ENCODE data around the gene ZNF714.
"Not testable (repeated sequence)": the region's sequence is repeated elsewhere in the genome, so short reads cannot be mapped to it uniquely, and the experiment has no call there.

ZNF714 gene

DNA sequence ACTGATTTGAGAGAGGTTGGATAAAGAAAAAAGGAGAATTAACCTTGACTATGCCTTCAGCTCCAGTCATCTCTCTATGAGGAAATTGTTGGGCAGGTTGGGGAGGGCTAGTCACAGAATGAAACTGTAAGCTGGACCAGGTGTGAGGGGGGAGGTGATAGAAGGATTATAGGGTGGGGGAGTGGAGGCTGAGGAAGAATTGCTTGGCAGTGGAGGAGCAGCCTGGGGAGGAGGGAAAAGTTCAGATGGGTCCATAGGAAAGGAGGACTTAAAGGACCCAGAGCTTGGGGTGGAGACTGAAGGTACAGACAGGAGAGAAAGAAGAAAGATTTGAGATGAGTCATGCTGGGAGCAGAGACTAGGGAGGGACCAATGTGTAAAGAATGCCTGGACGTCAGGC, 51.6 kb downstream of the ZNF714 start:
- DNase-seq = no peak

DNA sequence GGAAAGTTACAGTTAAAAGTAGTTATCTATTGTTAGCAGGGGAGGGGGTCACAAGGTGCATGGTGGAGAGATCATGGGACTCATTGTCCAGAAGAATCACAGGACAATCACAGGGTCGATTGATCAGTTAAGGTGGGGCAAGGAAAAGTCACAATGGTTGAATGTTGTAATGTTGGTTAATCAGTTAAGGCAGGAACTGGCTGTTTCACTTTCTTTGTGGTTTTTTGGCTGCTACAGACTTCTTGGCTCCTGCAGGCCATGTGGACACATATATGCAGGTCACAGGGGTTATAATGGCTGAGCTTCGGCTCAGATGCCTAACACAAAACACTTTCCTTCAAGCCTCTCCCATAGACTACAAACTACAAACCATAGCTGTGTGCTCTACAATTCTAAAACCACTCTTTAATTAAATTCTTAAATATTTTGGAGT, 52.9 kb downstream of the ZNF714 start:
- DNase-seq = no peak

DNA sequence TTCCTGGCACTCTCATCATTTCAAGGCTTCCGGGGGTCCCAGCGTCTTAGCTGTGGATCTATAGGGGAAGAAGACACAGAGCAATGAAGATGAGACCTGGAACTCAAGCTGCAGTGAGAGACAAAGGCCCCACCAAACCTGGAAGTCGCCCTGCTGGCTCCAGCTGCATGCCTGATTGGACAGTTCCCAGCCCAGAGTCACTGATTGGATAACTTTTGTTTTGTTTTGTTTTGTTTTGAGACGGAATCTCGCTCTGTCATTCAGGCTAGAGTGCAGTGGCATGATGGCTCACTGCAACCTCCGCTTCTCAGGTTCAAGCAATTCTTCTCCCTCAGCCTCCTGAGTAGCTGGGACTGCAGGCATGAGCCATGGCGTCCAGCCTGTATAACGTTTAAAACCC, 53.4 kb downstream of the ZNF714 start:
- DNase-seq = no peak

DNA sequence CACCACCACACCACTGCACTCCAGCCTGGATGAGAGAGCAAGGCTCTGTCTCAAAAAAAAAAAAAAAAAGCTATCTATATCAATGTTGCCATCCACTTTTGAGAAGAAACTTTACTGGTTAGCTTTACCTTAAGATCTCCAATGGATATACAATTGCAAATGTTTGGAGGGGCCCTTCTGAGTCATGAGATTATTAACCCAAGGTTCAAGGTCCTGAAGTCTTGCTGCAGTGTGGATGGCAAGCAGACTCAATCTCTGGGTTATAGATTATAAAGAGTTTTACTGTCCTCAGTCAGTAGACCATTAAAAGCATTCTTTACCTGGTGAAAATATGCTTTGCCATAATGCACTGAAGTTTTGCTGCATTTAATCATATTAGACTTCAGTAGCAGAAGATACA, 56.1 kb downstream of the ZNF714 start:
- no peak for DNase-seq

DNA sequence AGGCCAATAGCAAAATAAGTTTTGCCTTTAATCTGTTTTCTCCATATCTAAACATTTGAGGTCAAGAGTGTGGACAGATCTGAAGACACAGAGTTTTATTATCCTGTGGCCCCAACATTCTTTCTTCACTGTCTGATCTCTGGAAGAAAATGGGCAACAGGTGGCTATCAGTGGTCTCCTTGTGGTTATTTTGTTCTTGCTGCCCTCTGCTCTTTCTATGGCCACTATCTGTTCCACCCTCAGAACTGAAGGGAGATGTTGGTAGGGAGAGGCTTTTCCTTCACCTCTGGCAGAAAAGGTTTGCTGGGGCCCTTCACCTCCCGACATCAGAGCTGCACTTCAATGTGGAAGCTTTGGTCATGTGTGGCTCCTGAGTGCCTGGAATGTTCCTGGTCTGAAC, 59.0 kb downstream of the ZNF714 start:
- not testable (repeated sequence) for DNase-seq

DNA sequence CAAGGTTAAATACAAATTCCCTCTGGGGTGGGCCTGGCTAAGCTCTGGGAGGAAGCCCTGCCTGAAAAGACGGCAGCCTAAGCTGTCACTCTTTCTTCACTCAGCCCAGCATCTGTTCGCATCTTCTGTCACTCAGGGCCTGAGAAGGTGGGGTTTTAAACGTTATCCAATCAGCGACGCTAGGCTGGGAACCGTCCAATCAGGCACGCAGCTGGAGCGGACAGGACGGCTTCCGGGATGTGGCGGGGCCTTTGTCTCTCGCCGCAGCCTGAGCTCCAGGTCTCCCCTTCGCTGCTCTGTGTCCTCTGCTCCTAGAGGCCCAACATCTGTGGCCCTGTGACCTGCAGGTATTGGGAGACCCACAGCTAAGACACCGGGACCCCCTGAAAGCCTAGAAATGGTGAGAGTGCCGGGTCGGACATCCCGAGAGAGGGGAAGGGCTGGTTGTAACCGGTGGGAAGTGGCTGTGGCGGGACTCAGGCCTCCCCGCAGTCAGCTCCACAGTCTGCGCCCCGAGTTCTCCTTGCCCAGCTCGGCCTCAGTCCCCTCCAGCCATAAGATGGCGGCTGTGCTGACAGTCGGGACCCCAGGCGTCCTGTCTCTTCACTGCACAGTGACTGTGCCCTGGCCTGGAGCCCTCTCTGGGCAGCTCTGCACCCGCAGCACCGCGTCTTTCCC, 59.9 kb downstream of the ZNF714 start, which contains the start of gene ZNF431:
Gene ZNF431, plus strand, starts transcription at position 254 of the 678 bp plus-strand sequence. Its CDS starts 144 bp downstream, at position 398.
- DNase-seq = peak; percentile 93

DNA sequence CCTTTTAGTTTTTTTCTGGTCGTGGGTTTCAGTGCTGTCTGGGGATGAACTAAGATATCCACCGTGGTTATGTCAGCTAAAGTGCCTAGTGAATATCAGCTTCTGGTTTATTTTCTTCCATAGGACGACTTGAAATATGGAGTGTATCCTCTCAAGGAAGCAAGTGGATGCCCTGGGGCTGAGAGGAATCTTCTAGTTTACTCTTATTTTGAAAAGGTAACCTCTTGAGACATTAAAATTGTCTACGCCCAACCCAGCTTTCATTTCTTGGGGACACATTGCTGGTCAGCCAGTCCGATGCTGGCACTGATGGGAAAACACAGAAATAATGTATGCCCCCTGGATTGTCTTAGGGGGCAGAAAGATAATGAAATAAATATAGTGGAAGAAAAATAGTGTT, 61.4 kb downstream of the ZNF714 start:
- DNase-seq = no peak

DNA sequence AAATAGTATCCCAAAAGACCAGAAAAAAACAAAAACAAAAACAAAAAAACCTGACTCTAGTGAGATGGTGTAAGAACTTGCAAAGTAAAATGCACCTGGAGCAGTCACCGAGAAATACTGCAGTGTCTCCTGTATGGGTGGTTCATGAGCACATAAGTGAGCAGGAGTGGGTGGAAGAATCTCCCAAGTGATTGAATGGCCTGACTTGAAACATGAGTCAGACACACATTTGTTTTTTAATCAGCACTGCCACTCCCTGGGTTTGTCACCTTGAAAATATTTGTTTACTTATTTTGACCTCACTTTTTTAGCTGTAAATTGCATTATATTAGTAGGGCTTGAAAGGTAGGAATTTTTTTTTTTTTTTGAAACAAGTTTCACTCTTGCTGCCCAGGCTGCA, 61.9 kb downstream of the ZNF714 start:
- no peak for DNase-seq

DNA sequence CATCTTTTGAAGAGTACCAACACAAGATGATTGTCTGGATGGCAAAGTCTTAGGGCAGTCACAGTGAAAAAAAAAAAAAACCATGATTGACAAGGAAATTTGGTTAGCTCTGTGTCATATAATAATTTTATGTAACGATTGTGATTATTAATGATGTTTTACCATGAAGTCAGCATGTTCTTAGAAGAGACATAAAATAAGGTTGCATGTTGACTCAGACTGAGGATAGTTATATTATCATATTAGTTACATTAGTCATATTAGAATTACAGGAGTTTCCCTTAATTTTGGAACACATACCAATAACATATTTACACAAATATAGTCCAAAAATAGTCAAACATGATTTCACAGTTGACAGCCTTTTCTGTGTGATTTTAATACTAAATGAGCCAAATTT, 65.5 kb downstream of the ZNF714 start:
- no peak for DNase-seq

DNA sequence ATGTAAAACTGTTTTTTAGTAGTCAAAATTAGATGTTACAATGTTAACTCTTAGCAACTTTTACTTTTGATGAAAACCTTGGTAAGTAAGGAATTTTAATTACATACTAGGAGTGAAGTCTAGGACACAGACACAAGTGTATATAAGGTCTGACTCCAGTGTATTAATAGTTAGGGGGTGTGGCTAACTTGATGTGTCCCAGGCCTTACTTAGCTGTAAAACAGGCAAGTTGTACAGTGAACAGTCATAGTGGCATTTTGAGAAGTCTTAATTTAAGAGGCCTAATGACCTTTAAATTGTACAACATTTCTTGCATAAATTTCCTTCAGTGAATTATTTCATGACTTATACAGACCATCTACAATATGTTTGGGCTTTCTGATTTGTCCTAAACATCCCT, 66.7 kb downstream of the ZNF714 start:
- no peak for DNase-seq

DNA sequence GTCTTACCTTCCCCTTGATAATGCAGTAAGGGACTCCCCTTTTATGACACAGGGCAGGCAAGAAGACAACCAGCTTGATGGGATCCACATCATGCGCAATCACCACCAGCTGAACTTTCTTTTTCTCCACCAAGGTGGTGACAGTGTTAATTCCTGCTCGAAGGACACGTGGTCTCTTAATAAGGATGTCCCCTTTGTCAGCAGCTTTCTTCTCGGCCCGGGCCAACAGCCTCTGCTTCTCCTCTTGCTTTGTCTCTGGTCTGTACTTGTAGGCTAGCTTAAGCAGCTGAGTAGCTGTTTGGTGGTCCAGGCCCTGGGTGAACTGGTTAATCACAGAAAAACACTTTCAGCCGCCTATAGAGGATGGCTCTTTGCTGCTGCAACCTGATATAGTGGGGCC, 67.9 kb downstream of the ZNF714 start:
- no peak for DNase-seq

DNA sequence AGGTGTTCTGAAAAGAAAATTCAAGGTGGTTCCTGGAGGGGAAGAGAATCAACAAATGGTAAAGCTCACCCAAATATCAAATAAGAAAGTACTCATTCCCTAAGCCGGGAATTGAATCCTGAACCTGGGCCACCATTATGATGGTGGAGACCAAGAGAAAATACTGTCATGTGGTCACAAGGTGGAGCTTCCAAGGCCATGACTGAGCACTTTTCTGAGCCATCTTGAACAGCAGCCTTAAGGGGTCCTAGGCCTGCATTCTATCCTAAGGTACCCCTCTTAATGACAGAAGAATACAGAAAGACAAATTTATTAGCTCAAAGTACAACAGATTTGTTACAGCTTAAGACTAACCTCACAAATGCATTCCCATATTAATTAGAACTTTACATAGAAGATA, 69.5 kb downstream of the ZNF714 start:
- no peak for DNase-seq

DNA sequence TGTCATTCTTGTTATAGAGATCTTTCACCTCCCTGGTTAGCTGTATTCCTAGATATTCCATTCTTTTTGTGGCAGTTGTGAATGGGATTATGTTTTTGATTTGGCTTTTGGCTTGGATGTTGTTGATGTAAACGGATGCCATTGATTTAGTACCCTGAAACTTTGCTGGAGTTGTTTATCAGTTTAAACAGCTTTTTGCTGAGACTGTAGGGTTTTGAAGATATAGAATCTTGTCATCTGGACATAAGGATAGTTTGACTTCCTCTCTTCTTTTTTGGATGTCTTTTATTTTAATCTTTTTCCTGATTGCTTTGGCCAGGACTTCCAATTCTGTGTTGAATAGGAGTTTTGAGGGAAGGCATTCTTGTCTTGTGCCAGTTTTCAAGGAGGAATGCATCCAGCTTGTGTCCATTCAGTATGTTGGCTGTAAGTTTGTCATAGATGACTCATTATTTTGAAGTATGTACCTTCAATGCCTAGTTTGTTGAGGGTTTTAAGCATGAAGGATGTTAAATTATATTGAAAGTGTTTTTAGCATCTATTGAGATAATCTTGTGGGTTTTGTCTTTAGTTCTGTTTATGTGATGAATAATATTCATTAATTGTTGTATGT, 76.6 kb downstream of the ZNF714 start:
- DNase-seq = peak; percentile 6

DNA sequence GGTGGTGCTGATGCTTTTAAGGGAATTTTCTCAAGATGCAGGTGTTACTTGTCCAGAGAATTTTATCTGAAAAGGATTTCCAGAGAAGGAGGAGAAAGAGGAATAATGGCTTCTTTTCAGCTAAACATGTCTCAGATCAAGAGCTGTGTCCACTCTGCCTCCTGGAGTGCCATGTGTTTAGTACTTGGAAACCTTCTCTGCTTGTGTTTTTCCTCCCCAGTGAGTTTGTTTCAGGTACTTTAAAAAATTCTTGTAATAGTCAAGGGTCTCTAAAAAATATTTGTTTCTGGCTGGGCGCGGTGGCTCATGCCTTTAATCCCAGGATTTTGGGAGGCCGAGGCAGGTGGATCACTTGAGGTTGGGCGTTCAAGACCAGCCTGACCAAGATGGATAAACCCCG, 82.5 kb downstream of the ZNF714 start:
- DNase-seq = no peak

DNA sequence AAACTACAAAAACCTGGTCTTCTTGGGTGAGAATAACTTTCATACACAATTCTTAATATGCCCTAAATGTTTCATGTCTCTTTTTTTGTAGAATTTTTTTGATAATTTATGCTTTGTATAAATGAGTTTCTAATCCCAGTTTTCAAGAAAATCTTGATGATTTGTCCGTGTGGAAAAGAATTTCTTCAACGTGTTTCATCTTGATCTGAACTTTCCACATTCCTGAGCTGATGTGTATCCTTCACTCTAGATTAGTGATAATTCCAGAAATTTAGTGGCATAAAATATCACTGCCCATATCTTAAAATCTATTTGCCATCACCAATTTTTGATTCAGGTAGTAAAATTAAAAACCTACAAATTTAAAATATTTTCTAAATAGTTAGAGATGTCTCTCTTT, 84.4 kb downstream of the ZNF714 start:
- DNase-seq = no peak

Measured in fibroblast of skin of right quadriceps (primary cell).